ENCODE measurements around the gene GABRG3. TPM values are rescaled to one million over a fixed set of nuclear protein-coding genes. Genes with fewer than 3 reads are reported as not detected.
"Not testable (repeated sequence)": the region's sequence is repeated elsewhere in the genome, so short reads cannot be mapped to it uniquely, and the experiment has no call there.

Gene GABRG3
- total RNA-seq, 1 experiment from 2014 or later: not detected

DNA sequence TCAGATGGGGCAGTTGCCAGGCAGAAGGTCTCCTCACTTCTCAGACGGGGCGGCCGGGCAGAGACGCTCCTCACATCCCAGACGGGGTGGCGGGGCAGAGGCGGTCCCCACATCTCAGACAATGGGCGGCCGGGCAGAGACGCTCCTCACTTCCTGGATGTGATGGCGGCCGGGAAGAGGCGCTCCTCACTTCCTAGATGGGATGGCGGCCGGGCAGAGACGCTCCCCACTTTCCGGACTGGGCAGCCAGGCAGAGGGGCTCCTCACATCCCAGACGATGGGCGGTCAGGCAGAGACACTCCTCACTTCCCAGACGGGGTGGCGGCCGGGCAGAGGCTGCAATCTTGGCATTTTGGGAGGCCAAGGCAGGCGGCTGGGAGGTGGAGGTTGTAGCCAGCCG, 33.2 kb downstream of the GABRG3 start:
- not testable (repeated sequence) for H4K20me1 ChIP-seq (ENCODE audit: insufficient read depth, low read depth, low read length); H3K9me2 ChIP-seq (replicated peaks; ENCODE audit: insufficient read depth, low read length); H3K4me2 ChIP-seq (ENCODE audit: low read depth, low read length, poor library complexity, severe bottlenecking); H3K79me2 ChIP-seq (ENCODE audit: low read length); H3K36me3 ChIP-seq (ENCODE audit: insufficient read depth, low read length); H3K27ac ChIP-seq (ENCODE audit: low read length); H2AFZ ChIP-seq (ENCODE audit: low read length); H3K4me1 ChIP-seq (ENCODE audit: low read length); H3K4me3 ChIP-seq (ENCODE audit: low read length); H3K9ac ChIP-seq (ENCODE audit: low read length); H3K27me3 ChIP-seq (ENCODE audit: low read length); DNase-seq
- H3K9me3 ChIP-seq (ENCODE audit: low read length): peaks cover 15% of the 10 kb centered on the region

DNA sequence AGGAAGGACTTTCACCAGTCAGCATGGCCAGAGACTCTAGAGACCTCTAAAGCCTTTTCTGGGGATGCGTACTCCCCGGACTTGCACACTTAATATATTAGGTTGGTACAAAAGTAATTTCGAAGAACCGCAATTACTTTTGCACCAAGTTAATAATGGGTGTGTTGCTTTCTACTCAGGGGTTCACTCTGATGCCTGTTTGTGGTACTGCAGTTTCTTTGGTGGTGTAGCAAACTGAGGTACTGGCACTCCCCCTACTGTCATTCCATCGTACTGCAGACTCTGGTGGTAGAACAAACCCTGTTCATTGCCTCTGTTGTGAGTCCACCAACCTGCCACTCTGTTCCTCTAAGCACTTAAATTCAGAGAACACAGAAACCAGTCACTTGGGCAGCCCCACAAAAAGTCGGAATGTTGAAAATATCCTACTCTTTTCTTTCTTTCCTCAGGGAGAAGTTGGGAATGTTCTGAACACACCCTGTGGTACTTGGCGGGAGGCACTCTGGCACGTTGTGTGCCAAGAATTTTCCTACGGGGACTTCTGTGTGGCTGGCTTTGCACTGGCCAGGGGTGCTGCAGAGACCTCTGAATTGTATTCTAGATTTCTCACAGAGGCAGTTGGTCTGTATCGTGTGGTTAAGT, 46.3 kb downstream of the GABRG3 start:
- no peak overlapping the region for H3K4me3 ChIP-seq (ENCODE audit: low read length)
- no peak overlapping the region for H2AFZ ChIP-seq (ENCODE audit: low read length)
- no peak overlapping the region for H3K9ac ChIP-seq (ENCODE audit: low read length)
- H4K20me1 ChIP-seq (ENCODE audit: insufficient read depth, low read depth, low read length): no peaks in the 10 kb centered on the region
- H3K27me3 ChIP-seq (ENCODE audit: low read length): no peaks in the 10 kb centered on the region
- no peak overlapping the region for H3K27ac ChIP-seq (ENCODE audit: low read length)
- no peaks in the 10 kb centered on the region for H3K9me2 ChIP-seq (replicated peaks; ENCODE audit: insufficient read depth, low read length)
- no peaks in the 10 kb centered on the region for H3K4me1 ChIP-seq (ENCODE audit: low read length)
- H3K4me2 ChIP-seq (ENCODE audit: low read depth, low read length, poor library complexity, severe bottlenecking): no peak overlapping the region
- H3K9me3 ChIP-seq (ENCODE audit: low read length): no peaks in the 10 kb centered on the region
- DNase-seq: peak; percentile 90
- no peaks in the 10 kb centered on the region for H3K36me3 ChIP-seq (ENCODE audit: insufficient read depth, low read length)
- no peaks in the 10 kb centered on the region for H3K79me2 ChIP-seq (ENCODE audit: low read length)

DNA sequence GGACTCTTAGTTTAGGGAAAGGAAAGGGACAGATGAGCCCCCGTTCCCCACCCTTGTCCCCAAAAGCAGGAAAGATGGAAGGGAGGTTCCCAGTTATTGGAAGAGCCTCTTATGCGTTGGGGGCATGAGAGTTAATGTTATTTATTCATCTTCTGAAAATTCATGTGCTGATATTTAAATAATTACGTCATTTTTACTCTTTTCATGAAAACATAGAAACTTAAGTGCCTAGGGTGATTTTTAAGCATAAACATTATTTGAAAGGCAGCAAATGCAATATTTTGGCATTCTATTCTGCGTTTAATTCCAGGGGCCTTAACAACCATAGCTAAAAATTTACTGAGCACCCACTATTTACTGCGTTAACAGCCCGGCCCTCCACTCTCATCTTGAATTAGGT, 48.7 kb downstream of the GABRG3 start:
- H3K4me3 ChIP-seq (ENCODE audit: low read length): no peak overlapping the region
- no peaks in the 10 kb centered on the region for H4K20me1 ChIP-seq (ENCODE audit: insufficient read depth, low read depth, low read length)
- H2AFZ ChIP-seq (ENCODE audit: low read length): no peak overlapping the region
- no peaks in the 10 kb centered on the region for H3K4me1 ChIP-seq (ENCODE audit: low read length)
- no peaks in the 10 kb centered on the region for H3K79me2 ChIP-seq (ENCODE audit: low read length)
- no peak overlapping the region for H3K4me2 ChIP-seq (ENCODE audit: low read depth, low read length, poor library complexity, severe bottlenecking)
- no peaks in the 10 kb centered on the region for H3K9me2 ChIP-seq (replicated peaks; ENCODE audit: insufficient read depth, low read length)
- DNase-seq: no peak
- no peak overlapping the region for H3K27ac ChIP-seq (ENCODE audit: low read length)
- no peaks in the 10 kb centered on the region for H3K36me3 ChIP-seq (ENCODE audit: insufficient read depth, low read length)
- H3K9me3 ChIP-seq (ENCODE audit: low read length): no peaks in the 10 kb centered on the region
- no peaks in the 10 kb centered on the region for H3K27me3 ChIP-seq (ENCODE audit: low read length)
- no peak overlapping the region for H3K9ac ChIP-seq (ENCODE audit: low read length)

DNA sequence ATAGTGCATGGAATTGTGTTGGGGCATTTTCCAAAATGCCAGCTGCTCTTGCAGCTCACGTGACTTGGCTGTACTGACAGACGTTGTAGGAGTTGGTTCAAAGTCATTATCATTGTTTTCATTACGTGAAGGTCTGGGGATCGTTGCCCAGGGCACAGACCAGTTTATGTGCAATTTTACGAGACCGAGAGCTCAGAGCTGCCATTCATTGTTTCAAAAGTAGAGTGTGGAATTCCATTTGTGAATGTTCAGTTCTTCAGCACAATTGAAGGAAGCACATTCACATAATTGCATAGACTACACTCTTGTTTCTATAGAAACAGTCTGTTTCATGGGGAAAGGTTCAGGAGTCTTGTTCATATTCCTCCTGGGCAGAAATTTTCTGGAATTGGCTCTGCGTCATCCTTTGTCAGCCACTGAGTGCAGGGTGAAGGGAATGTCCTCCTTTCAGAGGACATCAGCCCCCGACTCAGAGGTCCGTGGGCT, 54.5 kb downstream of the GABRG3 start:
- Histone ChIP-seq H3K27ac (ENCODE audit: low read length) (no peak overlapping the region), H4K20me1 (ENCODE audit: insufficient read depth, low read depth, low read length) (no peaks in the 10 kb centered on the region), H3K79me2 (ENCODE audit: low read length) (no peaks in the 10 kb centered on the region), H3K4me3 (ENCODE audit: low read length) (no peak overlapping the region), H3K9me2 (replicated peaks; ENCODE audit: insufficient read depth, low read length) (no peaks in the 10 kb centered on the region), H3K9ac (ENCODE audit: low read length) (no peak overlapping the region), H3K9me3 (ENCODE audit: low read length) (no peaks in the 10 kb centered on the region; the same call in 1 of the 2 replicates), H3K27me3 (ENCODE audit: low read length) (no peaks in the 10 kb centered on the region), H2AFZ (ENCODE audit: low read length) (no peak overlapping the region), H3K4me1 (ENCODE audit: low read length) (no peaks in the 10 kb centered on the region), H3K36me3 (ENCODE audit: insufficient read depth, low read length) (no peaks in the 10 kb centered on the region), H3K4me2 (ENCODE audit: low read depth, low read length, poor library complexity, severe bottlenecking) (no peak overlapping the region)
- no peak for DNase-seq

DNA sequence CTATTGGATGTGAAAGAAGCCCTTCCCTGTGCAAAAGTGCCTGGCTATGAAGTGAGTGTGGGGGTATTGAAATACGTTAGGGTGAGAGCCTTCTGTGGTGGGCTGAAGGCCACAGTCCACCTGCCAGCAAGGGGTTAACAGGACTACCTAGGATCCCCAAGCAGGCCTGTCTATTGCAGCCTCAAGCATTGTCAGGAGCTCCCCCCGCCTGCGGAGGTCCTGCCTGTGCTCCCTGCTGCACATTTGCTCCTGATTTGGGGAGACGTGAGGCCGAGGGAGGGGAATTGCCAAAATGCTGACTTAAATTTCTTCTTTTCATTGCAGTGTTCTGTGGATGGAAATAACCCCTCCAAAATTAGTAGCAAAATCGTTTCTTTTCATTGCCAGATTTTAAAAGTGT, 56.2 kb downstream of the GABRG3 start:
- no peaks in the 10 kb centered on the region for H3K36me3 ChIP-seq (ENCODE audit: insufficient read depth, low read length)
- no peak overlapping the region for H3K27ac ChIP-seq (ENCODE audit: low read length)
- DNase-seq: no peak
- H3K4me3 ChIP-seq (ENCODE audit: low read length): no peak overlapping the region
- H3K4me1 ChIP-seq (ENCODE audit: low read length): no peaks in the 10 kb centered on the region
- no peaks in the 10 kb centered on the region for H3K27me3 ChIP-seq (ENCODE audit: low read length)
- H4K20me1 ChIP-seq (ENCODE audit: insufficient read depth, low read depth, low read length): no peaks in the 10 kb centered on the region
- no peaks in the 10 kb centered on the region for H3K9me2 ChIP-seq (replicated peaks; ENCODE audit: insufficient read depth, low read length)
- peaks cover 6% of the 10 kb centered on the region; the same call in 1 of the 2 replicates for H3K9me3 ChIP-seq (ENCODE audit: low read length)
- no peak overlapping the region for H3K4me2 ChIP-seq (ENCODE audit: low read depth, low read length, poor library complexity, severe bottlenecking)
- no peaks in the 10 kb centered on the region for H3K79me2 ChIP-seq (ENCODE audit: low read length)
- H3K9ac ChIP-seq (ENCODE audit: low read length): no peak overlapping the region
- H2AFZ ChIP-seq (ENCODE audit: low read length): no peak overlapping the region

DNA sequence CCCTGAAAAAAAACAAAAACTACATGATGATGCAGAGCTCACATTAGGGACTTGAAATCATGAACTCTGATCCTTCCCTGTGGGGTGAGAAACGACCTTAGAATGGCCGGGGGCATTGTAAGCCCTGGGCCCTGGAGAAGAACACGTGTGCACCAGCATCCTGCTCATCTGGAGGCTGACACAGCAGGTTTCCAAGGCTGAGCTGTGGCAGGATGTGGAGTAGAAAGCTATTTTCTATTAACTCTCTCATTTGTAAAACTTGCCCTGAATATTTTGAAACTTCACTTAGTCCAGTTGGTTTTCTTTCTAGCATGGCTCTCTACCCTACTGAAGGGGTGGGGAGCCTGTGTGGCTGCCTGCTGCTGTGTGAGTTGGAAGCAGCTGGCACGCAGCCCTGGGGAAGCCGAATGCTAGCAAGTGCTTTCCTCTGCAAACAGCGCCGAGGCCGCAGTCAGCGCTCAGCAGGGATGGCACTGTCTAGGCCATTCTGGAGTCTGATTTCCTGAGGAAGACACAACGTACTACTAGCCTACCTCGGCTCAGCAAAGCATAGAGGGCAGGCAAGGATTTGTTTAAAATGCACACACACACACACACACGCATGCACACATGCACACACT, 58.0 kb downstream of the GABRG3 start:
- H3K4me2 ChIP-seq (ENCODE audit: low read depth, low read length, poor library complexity, severe bottlenecking): no peak overlapping the region

DNA sequence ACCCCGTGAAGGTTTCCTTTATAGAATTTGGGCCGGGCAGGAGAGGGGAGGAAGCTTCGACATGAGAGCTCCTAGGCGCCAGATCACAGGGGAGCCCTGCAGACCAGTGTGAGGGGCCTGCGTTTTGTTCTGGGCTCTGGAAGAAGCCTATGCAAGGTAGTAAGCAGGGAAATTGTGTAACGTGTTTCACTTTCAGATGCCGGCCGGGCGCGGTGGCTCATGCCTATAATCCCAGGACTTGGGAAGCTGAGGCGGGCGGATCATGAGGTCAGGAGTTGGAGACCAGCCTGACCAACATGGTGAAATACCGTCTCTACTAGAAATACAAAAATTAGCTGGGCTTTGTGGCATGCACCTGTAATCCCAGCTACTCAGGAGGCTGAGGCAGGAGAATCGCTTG, 65.2 kb downstream of the GABRG3 start:
- no peaks in the 10 kb centered on the region for H3K79me2 ChIP-seq (ENCODE audit: low read length)
- H2AFZ ChIP-seq (ENCODE audit: low read length): no peak overlapping the region

More for the DNA sequence above, 58.0 kb downstream of the GABRG3 start:
- Histone ChIP-seq H3K9ac (ENCODE audit: low read length) (no peak overlapping the region), H3K9me3 (ENCODE audit: low read length) (peaks cover 6% of the 10 kb centered on the region; the same call in 1 of the 2 replicates), H3K9me2 (replicated peaks; ENCODE audit: insufficient read depth, low read length) (no peaks in the 10 kb centered on the region), H2AFZ (ENCODE audit: low read length) (no peak overlapping the region), H3K4me3 (ENCODE audit: low read length) (no peak overlapping the region), H3K27ac (ENCODE audit: low read length) (no peak overlapping the region), H3K27me3 (ENCODE audit: low read length) (no peaks in the 10 kb centered on the region), H4K20me1 (ENCODE audit: insufficient read depth, low read depth, low read length) (no peaks in the 10 kb centered on the region), H3K4me1 (ENCODE audit: low read length) (no peaks in the 10 kb centered on the region), H3K36me3 (ENCODE audit: insufficient read depth, low read length) (no peaks in the 10 kb centered on the region), H3K79me2 (ENCODE audit: low read length) (no peaks in the 10 kb centered on the region)
- DNase-seq: no peak

DNA sequence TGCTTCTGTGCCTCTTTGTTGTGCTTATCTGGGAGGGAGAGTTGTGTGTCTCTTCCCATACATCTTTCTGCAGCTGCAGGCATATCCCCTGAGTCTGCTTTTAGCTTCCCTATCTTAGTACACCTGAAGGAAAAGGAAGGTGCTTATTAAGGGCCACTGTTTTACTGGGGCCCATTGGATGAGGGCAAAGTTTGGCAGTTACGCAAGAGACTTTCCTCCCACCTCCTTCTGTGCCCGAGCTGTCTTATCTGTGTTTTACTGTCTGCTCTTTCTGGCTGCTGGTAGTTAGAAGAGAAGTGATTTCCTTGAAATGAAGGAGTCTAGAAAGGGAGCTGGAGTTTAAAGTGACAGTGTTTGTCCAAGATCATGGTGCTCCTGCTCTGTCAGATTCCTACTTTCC, 66.5 kb downstream of the GABRG3 start:
- Histone ChIP-seq H3K4me2 (ENCODE audit: low read depth, low read length, poor library complexity, severe bottlenecking) (no peak overlapping the region), H4K20me1 (ENCODE audit: insufficient read depth, low read depth, low read length) (no peaks in the 10 kb centered on the region), H3K79me2 (ENCODE audit: low read length) (no peaks in the 10 kb centered on the region), H3K4me1 (ENCODE audit: low read length) (no peaks in the 10 kb centered on the region), H3K9ac (ENCODE audit: low read length) (no peak overlapping the region), H3K4me3 (ENCODE audit: low read length) (no peak overlapping the region), H3K9me2 (replicated peaks; ENCODE audit: insufficient read depth, low read length) (no peaks in the 10 kb centered on the region), H3K27ac (ENCODE audit: low read length) (no peak overlapping the region), H3K27me3 (ENCODE audit: low read length) (no peaks in the 10 kb centered on the region), H2AFZ (ENCODE audit: low read length) (no peak overlapping the region), H3K9me3 (ENCODE audit: low read length) (peaks cover 19% of the 10 kb centered on the region; the same call in 1 of the 2 replicates), H3K36me3 (ENCODE audit: insufficient read depth, low read length) (no peaks in the 10 kb centered on the region)
- no peak for DNase-seq

More for the DNA sequence above, 65.2 kb downstream of the GABRG3 start:
- H3K4me2 ChIP-seq (ENCODE audit: low read depth, low read length, poor library complexity, severe bottlenecking): no peak overlapping the region
- H3K4me3 ChIP-seq (ENCODE audit: low read length): no peak overlapping the region
- peaks cover 23% of the 10 kb centered on the region; the same call in 1 of the 2 replicates for H3K9me3 ChIP-seq (ENCODE audit: low read length)
- no peaks in the 10 kb centered on the region for H3K9me2 ChIP-seq (replicated peaks; ENCODE audit: insufficient read depth, low read length)
- no peaks in the 10 kb centered on the region for H4K20me1 ChIP-seq (ENCODE audit: insufficient read depth, low read depth, low read length)
- H3K9ac ChIP-seq (ENCODE audit: low read length): no peak overlapping the region
- no peak for DNase-seq
- H3K4me1 ChIP-seq (ENCODE audit: low read length): no peaks in the 10 kb centered on the region
- no peak overlapping the region for H3K27ac ChIP-seq (ENCODE audit: low read length)
- no peaks in the 10 kb centered on the region for H3K36me3 ChIP-seq (ENCODE audit: insufficient read depth, low read length)
- no peaks in the 10 kb centered on the region for H3K27me3 ChIP-seq (ENCODE audit: low read length)

Measured in Karpas-422 (cell line).